Fibroblast of skin of right biceps (primary cell): ENCODE data around the gene ABHD3.
"Not testable (repeated sequence)": the region's sequence is repeated elsewhere in the genome, so short reads cannot be mapped to it uniquely, and the experiment has no call there.

Experiments
- DNase-seq: peaks from one replicate; pipeline ENCODE4 v3.0.0-alpha.2; 2013

ABHD3 gene

GRCh38 chr18:21704603-21705364 is at the start of gene ABHD3:
Gene ABHD3 (minus strand): TSS chr18:21704774. CDS start chr18:21704665, 109 bp downstream.
- DNase-seq, result peak; percentile 89

GRCh38 chr18:21747764-21748693 is 43.5 kb upstream of the ABHD3 start:
- DNase-seq, result no peak

- DNase-seq, result no peak
Measured at GRCh38 chr18:21747268-21747667, 42.7 kb upstream of the ABHD3 start.

GRCh38 chr18:21745231-21745630 is 40.7 kb upstream of the ABHD3 start:
- DNase-seq, result no peak

- no peak for DNase-seq
Measured at GRCh38 chr18:21743166-21743832, 38.7 kb upstream of the ABHD3 start.

- no peak for DNase-seq
Measured at GRCh38 chr18:21742315-21742687, 37.7 kb upstream of the ABHD3 start.

GRCh38 chr18:21741562-21742314 is 37.2 kb upstream of the ABHD3 start:
- no peak for DNase-seq

GRCh38 chr18:21741312-21741561 is 36.7 kb upstream of the ABHD3 start:
- no peak for DNase-seq

- DNase-seq, result peak; percentile 97
Measured at GRCh38 chr18:21740538-21741311, 36.2 kb upstream of the ABHD3 start, which contains the start of gene MIB1. Gene MIB1 (plus strand): TSS chr18:21740792. CDS start chr18:21741584, 792 bp downstream.

- DNase-seq, result no peak
Measured at GRCh38 chr18:21739604-21740537, 35.3 kb upstream of the ABHD3 start.

- not testable (repeated sequence) for DNase-seq
Measured at GRCh38 chr18:21736926-21737325, 32.4 kb upstream of the ABHD3 start.

- peak; percentile 7 for DNase-seq
Measured at GRCh38 chr18:21735452-21736015, 31.0 kb upstream of the ABHD3 start.

- no peak for DNase-seq
Measured at GRCh38 chr18:21733011-21733410, 28.4 kb upstream of the ABHD3 start.

- DNase-seq, result no peak
Measured at GRCh38 chr18:21727702-21728101, 23.1 kb upstream of the ABHD3 start.

- no peak for DNase-seq
Measured at GRCh38 chr18:21725201-21725600, 20.6 kb upstream of the ABHD3 start.

- DNase-seq, result no peak
Measured at GRCh38 chr18:21722687-21723086, 18.1 kb upstream of the ABHD3 start.

- DNase-seq, result no peak
Measured at GRCh38 chr18:21714474-21714873, 9.9 kb upstream of the ABHD3 start.

- not testable (repeated sequence) for DNase-seq
Measured at GRCh38 chr18:21707130-21707529, 2.6 kb upstream of the ABHD3 start.

GRCh38 chr18:21706386-21706865 is 1.9 kb upstream of the ABHD3 start:
- no peak for DNase-seq

- no peak for DNase-seq
Measured at GRCh38 chr18:21703241-21703820, 1.2 kb downstream of the ABHD3 start.
